ENCODE measurements around the gene CEP104.

Gene CEP104

GRCh38 chr1:3778590-3779264, 78.3 kb downstream of the CEP104 start:
- no peak; the same call in 2 of the 3 replicates for ATAC-seq
- TF ChIP-seq ZFP30 (CRISPR knock-in tag; IDR thresholded peaks at IDR 0.05) (no peak), ZFP3 (CRISPR knock-in tag; IDR thresholded peaks at IDR 0.05) (no peak), ZNF565 (CRISPR knock-in tag; conservative IDR thresholded peaks at IDR 0.05; ENCODE audit: low read depth) (no peak), CSDC2 (CRISPR knock-in tag; IDR thresholded peaks at IDR 0.05) (no peak), RARB (CRISPR knock-in tag; IDR thresholded peaks at IDR 0.05) (no peak), TCF4 (CRISPR knock-in tag; IDR thresholded peaks at IDR 0.05; ENCODE audit: borderline replicate concordance) (no peak), CSRNP3 (CRISPR knock-in tag; IDR thresholded peaks at IDR 0.05) (no peak), ESRRG (CRISPR knock-in tag; IDR thresholded peaks at IDR 0.05) (no peak), CREB5 (CRISPR knock-in tag; IDR thresholded peaks at IDR 0.05; ENCODE audit: low read depth) (no peak), ZNF70 (CRISPR knock-in tag; IDR thresholded peaks at IDR 0.05) (no peak), GLIS3 (CRISPR knock-in tag; IDR thresholded peaks at IDR 0.05) (no peak), BACH2 (CRISPR knock-in tag; IDR thresholded peaks at IDR 0.05; ENCODE audit: borderline replicate concordance) (no peak), ISL1 (CRISPR knock-in tag; IDR thresholded peaks at IDR 0.05) (no peak), TOX (CRISPR knock-in tag; IDR thresholded peaks at IDR 0.05; ENCODE audit: borderline replicate concordance) (no peak), SNAI2 (CRISPR knock-in tag; IDR thresholded peaks at IDR 0.05) (no peak), ZNF8 (CRISPR knock-in tag; IDR thresholded peaks at IDR 0.05) (no peak), TSHZ2 (CRISPR knock-in tag; IDR thresholded peaks at IDR 0.05) (no peak)

- ATAC-seq: no peak
- TF ChIP-seq ZNF70 (CRISPR knock-in tag; IDR thresholded peaks at IDR 0.05) (no peak), PATZ1 (CRISPR knock-in tag; IDR thresholded peaks at IDR 0.05; ENCODE audit: borderline replicate concordance) (no peak), CREB5 (CRISPR knock-in tag; IDR thresholded peaks at IDR 0.05; ENCODE audit: low read depth) (no peak), ZC3H10 (CRISPR knock-in tag; IDR thresholded peaks at IDR 0.05) (no peak), SNAI2 (CRISPR knock-in tag; IDR thresholded peaks at IDR 0.05) (no peak), ZNF565 (CRISPR knock-in tag; conservative IDR thresholded peaks at IDR 0.05; ENCODE audit: low read depth) (no peak), OSR1 (CRISPR knock-in tag; IDR thresholded peaks at IDR 0.05) (no peak), TSHZ2 (CRISPR knock-in tag; IDR thresholded peaks at IDR 0.05) (no peak), ESRRG (CRISPR knock-in tag; IDR thresholded peaks at IDR 0.05) (no peak)
Measured at GRCh38 chr1:3777647-3778589, 79.1 kb downstream of the CEP104 start.
